ENCODE measurements around the gene CD34. TPM values are rescaled to one million over a fixed set of nuclear protein-coding genes. Genes with fewer than 3 reads are reported as not detected.

Gene CD34
- polyA plus RNA-seq, 1 donor from 2014 or later = not detected

- Histone ChIP-seq H3K36me3 (ENCODE audit: insufficient read depth, low read length) (no peaks in the 10 kb centered on the region), H3F3A (ENCODE audit: insufficient read depth, low read length, poor library complexity, severe bottlenecking) (no peaks in the 10 kb centered on the region), H3K9ac (ENCODE audit: low read length) (no peak overlapping the region), H3K27ac (ENCODE audit: low read length) (no peak overlapping the region), H3K79me2 (replicated peaks; ENCODE audit: insufficient read depth, low read length) (no peaks in the 10 kb centered on the region), H3K9me2 (ENCODE audit: insufficient read depth, low read length) (no peaks in the 10 kb centered on the region), H4K20me1 (ENCODE audit: insufficient read depth) (no peaks in the 10 kb centered on the region), H3K9me3 (ENCODE audit: low read length) (no peaks in the 10 kb centered on the region), H3K4me2 (ENCODE audit: low read length) (no peak overlapping the region), H2AFZ (ENCODE audit: low read depth, low read length) (no peak overlapping the region), H3K27me3 (ENCODE audit: insufficient read depth, low read depth, low read length) (no peaks in the 10 kb centered on the region), H3K4me3 (ENCODE audit: low read length) (no peak overlapping the region)
- TF ChIP-seq MXI1 (conservative IDR thresholded peaks at IDR 0.05; ENCODE audit: poor library complexity, severe bottlenecking) (no peak), EZH2 (IDR thresholded peaks at IDR 0.05; ENCODE audit: borderline replicate concordance, insufficient read depth, low read length, poor library complexity, severe bottlenecking) (no peak), REST (IDR thresholded peaks at IDR 0.05; ENCODE audit: borderline replicate concordance) (no peak), CTCF (IDR thresholded peaks at IDR 0.05; ENCODE audit: poor library complexity, severe bottlenecking) (no peak), RAD21 (conservative IDR thresholded peaks at IDR 0.05) (no peak), SMC3 (conservative IDR thresholded peaks at IDR 0.05; ENCODE audit: poor library complexity) (no peak), POLR2AphosphoS5 (IDR thresholded peaks at IDR 0.05) (no peak)
Observed at GRCh38 chr1:207920444-207921021, 9.6 kb upstream of the CD34 start.

GRCh38 chr1:207919523-207920170, 8.7 kb upstream of the CD34 start:
- Histone ChIP-seq H3K27ac (ENCODE audit: low read length) (no peak overlapping the region), H3K9me2 (ENCODE audit: insufficient read depth, low read length) (no peaks in the 10 kb centered on the region), H3K9ac (ENCODE audit: low read length) (no peak overlapping the region), H3K9me3 (ENCODE audit: low read length) (no peaks in the 10 kb centered on the region), H2AFZ (ENCODE audit: low read depth, low read length) (no peak overlapping the region), H3K27me3 (ENCODE audit: insufficient read depth, low read depth, low read length) (no peaks in the 10 kb centered on the region), H3K79me2 (replicated peaks; ENCODE audit: insufficient read depth, low read length) (no peaks in the 10 kb centered on the region), H3K36me3 (ENCODE audit: insufficient read depth, low read length) (no peaks in the 10 kb centered on the region), H3F3A (ENCODE audit: insufficient read depth, low read length, poor library complexity, severe bottlenecking) (no peaks in the 10 kb centered on the region), H3K4me3 (ENCODE audit: low read length) (no peak overlapping the region), H4K20me1 (ENCODE audit: insufficient read depth) (no peaks in the 10 kb centered on the region), H3K4me2 (ENCODE audit: low read length) (no peak overlapping the region)
- TF ChIP-seq REST (IDR thresholded peaks at IDR 0.05; ENCODE audit: borderline replicate concordance) (no peak), SMC3 (conservative IDR thresholded peaks at IDR 0.05; ENCODE audit: poor library complexity) (no peak), TAF1 (IDR thresholded peaks at IDR 0.05; ENCODE audit: low read depth) (no peak), EP300 (conservative IDR thresholded peaks at IDR 0.05; ENCODE audit: poor library complexity, severe bottlenecking) (no peak), MXI1 (conservative IDR thresholded peaks at IDR 0.05; ENCODE audit: poor library complexity, severe bottlenecking) (no peak), EZH2 (IDR thresholded peaks at IDR 0.05; ENCODE audit: borderline replicate concordance, insufficient read depth, low read length, poor library complexity, severe bottlenecking) (no peak), CTCF (IDR thresholded peaks at IDR 0.05; ENCODE audit: poor library complexity, severe bottlenecking) (no peak), RAD21 (conservative IDR thresholded peaks at IDR 0.05) (no peak), POLR2AphosphoS5 (IDR thresholded peaks at IDR 0.05) (no peak)

Measured in neural cell (in vitro differentiated cells).